HG03280 (cell line): ENCODE measurements around the gene APOB.

Source experiments
- ATAC-seq: cut with Tn5 transposase; IDR thresholded peaks from one replicate; pipeline ENCODE4 v1.9.1; 2021; ENCODE audit warnings: mild to moderate bottlenecking, moderate library complexity; ENCODE audit not compliant: unreplicated experiment

APOB gene

GRCh38 chr2:21006423-21007128 is 37.3 kb downstream of the APOB start:
- ATAC-seq, result no peak

- no peak for ATAC-seq
These were observed 38.0 kb downstream of the APOB start for GRCh38 chr2:21005700-21006422.

- no peak for ATAC-seq
These were observed 38.7 kb downstream of the APOB start for GRCh38 chr2:21005111-21005699.

- no peak for ATAC-seq
These were observed 39.7 kb downstream of the APOB start for GRCh38 chr2:21004181-21004572.

- ATAC-seq, result no peak
These were observed 40.2 kb downstream of the APOB start for GRCh38 chr2:21003572-21004180.

- ATAC-seq, result no peak
These were observed 41.1 kb downstream of the APOB start for GRCh38 chr2:21002814-21003192.

- no peak for ATAC-seq
These were observed 41.7 kb downstream of the APOB start for GRCh38 chr2:21001988-21002813.

GRCh38 chr2:21001225-21001946 is 42.5 kb downstream of the APOB start:
- no peak for ATAC-seq

GRCh38 chr2:20999906-21000645 is 43.8 kb downstream of the APOB start:
- ATAC-seq, result no peak

GRCh38 chr2:20998972-20999905 is 44.6 kb downstream of the APOB start:
- no peak for ATAC-seq

- ATAC-seq, result no peak
These were observed 45.7 kb downstream of the APOB start for GRCh38 chr2:20997953-20998722.

GRCh38 chr2:20994130-20994529 is 49.7 kb downstream of the APOB start:
- ATAC-seq, result no peak

- no peak for ATAC-seq
These were observed 51.6 kb downstream of the APOB start for GRCh38 chr2:20992201-20992711.

GRCh38 chr2:20990442-20991430 is 53.1 kb downstream of the APOB start:
- ATAC-seq, result no peak

- ATAC-seq, result no peak
These were observed 54.5 kb downstream of the APOB start for GRCh38 chr2:20989404-20989803.

- ATAC-seq, result no peak
These were observed 55.0 kb downstream of the APOB start for GRCh38 chr2:20988905-20989304.
